NCI-H2196 (cell line): ENCODE results near the gene SEC24D.
"Not testable (repeated sequence)": the region's sequence is repeated elsewhere in the genome, so short reads cannot be mapped to it uniquely, and the experiment has no call there.

ENCODE experiments used
- DNase-seq: peaks from one replicate; lab custom pipeline; 2025; ENCODE audit not compliant: unreplicated experiment; lab: John Stamatoyannopoulos, UW

SEC24D gene, protein sequence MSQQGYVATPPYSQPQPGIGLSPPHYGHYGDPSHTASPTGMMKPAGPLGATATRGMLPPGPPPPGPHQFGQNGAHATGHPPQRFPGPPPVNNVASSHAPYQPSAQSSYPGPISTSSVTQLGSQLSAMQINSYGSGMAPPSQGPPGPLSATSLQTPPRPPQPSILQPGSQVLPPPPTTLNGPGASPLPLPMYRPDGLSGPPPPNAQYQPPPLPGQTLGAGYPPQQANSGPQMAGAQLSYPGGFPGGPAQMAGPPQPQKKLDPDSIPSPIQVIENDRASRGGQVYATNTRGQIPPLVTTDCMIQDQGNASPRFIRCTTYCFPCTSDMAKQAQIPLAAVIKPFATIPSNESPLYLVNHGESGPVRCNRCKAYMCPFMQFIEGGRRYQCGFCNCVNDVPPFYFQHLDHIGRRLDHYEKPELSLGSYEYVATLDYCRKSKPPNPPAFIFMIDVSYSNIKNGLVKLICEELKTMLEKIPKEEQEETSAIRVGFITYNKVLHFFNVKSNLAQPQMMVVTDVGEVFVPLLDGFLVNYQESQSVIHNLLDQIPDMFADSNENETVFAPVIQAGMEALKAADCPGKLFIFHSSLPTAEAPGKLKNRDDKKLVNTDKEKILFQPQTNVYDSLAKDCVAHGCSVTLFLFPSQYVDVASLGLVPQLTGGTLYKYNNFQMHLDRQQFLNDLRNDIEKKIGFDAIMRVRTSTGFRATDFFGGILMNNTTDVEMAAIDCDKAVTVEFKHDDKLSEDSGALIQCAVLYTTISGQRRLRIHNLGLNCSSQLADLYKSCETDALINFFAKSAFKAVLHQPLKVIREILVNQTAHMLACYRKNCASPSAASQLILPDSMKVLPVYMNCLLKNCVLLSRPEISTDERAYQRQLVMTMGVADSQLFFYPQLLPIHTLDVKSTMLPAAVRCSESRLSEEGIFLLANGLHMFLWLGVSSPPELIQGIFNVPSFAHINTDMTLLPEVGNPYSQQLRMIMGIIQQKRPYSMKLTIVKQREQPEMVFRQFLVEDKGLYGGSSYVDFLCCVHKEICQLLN

DNA sequence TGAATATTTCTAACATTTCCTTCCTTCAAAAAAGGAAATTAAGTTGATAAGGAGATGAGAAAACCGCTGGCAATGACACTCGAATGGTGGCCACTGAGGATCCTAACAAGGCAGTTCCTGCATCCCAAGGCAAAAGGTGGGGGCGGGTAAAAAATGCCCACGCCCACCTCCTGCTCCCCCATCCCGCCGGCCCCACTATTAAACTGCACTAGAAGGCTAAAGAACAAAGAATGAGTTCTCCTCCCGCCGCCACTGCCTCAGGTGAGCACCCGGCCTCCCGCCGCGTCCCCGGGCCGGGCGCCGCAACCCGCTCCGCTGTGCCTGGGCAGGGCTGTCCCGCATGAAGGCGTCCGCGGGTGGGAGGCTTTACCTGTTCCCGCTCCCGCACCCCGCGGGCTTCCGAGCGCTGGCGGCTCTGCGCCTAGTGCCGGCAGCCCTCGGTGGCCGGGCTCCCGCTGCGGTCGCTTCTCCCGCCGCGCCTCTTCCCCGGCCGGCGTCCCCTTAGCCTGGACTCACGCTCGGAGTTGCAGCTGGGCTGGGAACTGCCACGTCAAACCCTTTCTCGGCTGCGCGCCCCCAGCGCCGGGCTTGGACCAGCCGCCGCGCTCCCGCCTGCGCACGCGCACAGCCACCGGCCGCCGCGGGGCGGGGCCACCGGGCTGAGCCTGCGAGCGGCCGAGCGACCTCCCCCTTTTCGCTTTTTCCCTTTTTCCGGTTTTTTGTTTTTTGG is at the start of gene SEC24D:
SEC24D (minus strand) TSS at position 556 of the 730 bp plus-strand sequence. CDS start 2,430 bp downstream, outside the sequence.
- DNase-seq: peak; percentile 71

DNA sequence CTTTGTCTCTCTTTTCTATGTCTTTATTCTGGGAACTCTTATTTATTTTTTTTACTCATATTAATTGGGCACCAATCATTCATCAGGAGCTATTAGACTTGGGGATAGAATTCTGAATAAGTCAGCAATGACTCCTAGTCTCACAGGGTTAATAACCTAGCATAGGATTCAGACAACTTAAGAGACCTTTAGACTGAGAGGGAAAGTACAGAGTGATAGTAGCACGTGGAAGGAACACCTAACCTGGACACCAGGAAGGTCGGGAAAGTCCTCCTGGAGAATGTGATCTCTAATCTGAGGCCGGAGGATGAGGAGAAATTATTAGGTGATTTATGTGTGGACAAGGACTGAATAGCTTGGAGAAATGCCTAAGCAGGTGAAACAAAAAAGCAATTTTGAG is 48.8 kb upstream of the SEC24D start:
- no peak for DNase-seq

- no peak for DNase-seq
Observed at GRCh38 chr4:118883861-118884260, 47.9 kb upstream of the SEC24D start.

DNA sequence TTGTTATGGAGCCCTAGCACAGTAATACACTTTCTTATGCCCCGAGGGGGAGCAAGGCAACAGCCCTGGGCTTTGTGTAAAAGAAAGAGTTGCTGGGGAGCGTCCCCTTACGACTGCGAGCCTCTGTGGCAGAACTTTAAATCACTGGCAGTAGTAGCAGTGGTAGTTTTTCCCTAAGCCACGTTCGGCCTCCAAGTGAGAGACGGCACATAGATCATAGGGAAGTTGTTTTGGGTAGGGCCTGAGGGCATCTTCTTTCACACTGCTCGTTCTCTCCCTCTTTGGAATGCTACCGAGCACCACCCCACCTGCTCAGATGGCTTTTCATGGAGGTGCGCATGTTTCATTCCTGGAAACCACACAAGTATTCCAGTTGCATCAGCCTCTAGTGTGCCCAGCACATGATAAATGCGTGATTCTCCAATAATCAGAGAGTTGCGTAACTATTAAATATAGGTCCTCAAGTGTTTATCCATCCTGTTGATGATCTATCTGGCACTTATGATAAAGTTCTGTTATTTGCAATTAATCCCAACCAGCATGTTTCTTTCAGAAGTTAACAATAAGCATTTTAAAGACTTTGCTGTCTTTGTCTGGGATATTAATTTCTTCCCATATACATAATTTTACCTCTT is 45.7 kb upstream of the SEC24D start:
- no peak for DNase-seq

- DNase-seq: no peak
Observed at GRCh38 chr4:118879409-118879808, 43.5 kb upstream of the SEC24D start.

DNA sequence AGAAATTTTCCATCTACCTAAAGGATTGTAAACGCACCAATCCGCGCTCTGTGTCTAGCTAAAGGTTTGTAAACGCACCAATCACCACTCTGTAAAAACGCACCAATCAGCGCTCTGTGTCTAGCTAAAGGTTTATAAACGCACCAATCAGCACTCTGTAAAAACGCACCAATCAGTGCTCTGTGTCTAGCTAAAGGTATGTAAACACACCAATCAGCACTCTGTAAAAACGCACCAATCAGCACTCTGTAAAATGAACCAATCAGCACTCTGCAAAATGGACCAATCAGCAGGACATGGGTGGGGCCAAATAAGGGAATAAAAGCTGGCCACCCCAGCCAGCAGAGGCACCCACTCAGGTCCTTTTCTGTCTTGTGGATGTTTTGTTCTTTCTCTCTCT is 42.6 kb upstream of the SEC24D start:
- not testable (repeated sequence) for DNase-seq

GRCh38 chr4:118877797-118878196 is 41.9 kb upstream of the SEC24D start:
- DNase-seq: no peak

DNA sequence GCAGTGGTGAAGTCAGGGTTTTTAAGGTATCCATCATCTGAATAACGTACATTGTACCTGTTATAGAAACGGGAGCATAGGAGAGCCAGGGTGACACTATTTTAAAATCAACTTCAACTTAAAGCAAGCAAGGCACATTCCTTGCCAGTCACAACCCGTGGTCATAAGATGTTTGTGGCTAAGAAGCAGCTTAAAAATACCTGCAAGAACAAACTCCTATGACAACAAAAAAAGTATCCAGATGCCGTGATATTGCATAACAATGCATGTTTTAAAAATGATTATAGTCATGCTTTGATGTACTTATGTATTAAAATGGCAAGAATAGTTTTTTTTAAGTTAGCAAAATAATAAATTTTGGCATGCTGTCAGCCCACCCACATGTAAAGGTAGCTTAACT is 36.3 kb upstream of the SEC24D start:
- DNase-seq: no peak

DNA sequence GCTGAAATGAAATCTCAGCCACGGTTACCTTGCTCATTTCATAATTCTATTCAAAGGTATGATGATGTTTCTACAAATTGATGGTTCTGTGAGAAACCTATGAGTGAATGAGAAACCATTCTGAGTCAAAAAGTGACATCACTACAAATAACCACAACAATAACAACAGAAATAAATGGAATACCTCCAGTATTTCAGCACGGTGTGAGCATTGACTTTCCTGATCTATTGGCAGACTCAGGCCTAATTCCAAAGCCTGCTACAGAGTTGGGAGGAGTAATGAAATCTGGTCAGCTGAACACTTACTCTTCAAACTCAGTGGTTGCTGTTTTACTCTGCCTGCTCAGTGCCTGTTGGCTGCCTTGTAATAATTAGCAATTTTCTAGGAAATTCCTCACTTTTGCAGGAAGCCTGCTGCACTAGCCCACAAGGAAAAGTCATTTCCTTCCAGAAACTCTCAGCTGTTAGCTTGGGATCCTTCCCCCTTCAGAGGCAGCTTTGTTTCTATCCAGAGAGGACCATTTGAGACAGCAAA is 33.9 kb upstream of the SEC24D start:
- DNase-seq: no peak

GRCh38 chr4:118867311-118868067 is 31.6 kb upstream of the SEC24D start:
- no peak for DNase-seq

DNA sequence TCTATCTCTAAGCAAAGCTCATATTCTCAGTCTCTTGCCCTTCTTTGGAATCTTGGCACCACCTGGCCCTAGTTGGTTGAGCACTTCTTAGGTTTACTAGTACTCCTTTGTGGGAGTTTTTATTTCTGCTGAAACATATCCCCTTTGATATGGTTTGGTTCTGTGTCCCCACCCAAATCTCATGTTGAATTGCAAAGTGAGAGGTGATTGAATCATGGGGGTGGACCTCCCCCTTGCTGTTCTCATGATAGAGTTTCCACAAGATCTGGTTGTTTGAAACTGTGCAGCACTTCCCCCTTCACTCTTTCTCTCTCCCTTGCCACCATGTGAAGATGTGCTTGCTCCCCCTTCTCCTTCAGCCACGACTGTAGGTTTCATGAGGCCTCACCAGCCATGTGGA is 30.5 kb upstream of the SEC24D start:
- DNase-seq: no peak

DNA sequence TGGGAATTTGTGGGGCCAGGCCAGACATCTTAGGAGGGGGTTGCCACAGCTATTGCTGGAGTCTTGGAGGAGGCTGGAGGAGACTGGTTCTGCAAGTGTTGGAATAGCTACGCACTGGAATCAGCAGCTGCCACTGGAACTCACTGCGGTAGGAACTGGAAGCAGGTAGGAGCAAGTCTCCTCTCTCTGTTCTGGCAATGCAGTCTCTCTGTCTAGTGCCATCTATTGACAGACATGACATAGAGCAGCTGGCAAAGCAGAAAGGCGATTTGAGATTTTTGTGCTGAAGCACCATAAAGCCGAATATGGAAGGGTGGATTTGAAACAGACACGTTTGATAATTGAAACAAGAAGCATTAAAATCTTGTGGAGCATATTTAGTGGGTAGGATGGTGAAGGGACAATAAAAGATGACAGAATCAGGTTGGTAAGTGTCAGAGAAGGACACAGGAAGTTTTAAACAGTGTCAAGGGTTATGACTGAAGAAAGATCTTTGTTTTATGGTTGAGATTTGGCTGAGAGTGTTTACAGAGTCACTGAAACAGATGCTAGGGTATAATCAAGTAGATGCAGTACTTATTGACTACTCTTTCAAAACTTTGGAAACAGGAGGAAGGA is 29.3 kb upstream of the SEC24D start:
- DNase-seq: peak; percentile 6

DNA sequence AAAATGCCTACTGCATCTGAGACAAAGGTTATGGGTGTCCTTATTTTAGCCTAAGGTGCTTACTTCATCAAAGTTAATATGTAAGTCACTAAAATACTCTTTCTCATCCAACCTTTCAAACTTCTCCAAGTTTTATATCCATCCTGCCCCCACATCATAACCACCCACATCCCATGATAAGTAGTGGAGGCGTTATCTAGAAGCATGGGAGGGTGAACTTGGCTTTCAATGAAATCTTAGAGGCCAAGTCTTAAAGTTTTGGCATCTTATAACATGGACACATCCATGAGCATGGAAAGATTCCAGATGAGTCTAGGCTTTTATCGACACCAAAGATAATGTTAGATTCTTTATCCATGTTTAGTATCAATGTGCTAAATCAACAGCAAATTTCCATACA is 22.9 kb upstream of the SEC24D start:
- no peak for DNase-seq

GRCh38 chr4:118857760-118858159 is 21.8 kb upstream of the SEC24D start:
- DNase-seq: no peak

DNA sequence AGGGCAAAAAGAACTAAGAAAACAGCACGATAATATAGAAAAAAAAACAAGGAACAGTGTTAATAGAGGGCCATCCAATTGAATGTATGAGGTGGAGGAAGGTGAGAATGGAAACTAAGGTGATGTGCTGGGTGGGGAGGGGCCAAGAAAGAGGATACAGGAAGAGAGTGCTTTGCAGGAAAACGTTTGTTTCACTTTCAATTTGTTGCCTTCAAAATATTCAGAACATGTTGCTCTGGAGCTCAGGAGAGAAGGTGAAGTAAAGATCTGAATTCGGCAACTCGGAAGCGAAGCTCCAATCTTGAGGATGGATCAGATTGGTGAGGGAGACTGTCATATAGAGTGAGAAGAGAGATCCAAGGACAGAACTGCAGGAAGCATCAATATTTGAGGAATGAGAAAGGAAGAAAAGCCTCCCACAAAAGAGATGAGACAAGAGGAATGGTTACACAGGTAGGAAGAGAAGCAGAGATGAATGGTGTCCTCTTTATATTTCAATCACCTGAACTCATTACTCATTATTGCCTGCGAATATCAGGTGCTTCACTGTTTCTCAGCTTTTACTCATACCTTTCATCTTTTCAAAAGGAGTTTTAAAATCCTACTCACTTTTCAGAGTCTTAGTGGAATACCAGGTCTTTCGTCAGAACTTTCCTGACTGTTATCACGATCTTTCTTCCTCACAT is 14.7 kb upstream of the SEC24D start:
- peak; percentile 2 for DNase-seq

- no peak for DNase-seq
Observed at GRCh38 chr4:118849867-118850487, 14.1 kb upstream of the SEC24D start.

DNA sequence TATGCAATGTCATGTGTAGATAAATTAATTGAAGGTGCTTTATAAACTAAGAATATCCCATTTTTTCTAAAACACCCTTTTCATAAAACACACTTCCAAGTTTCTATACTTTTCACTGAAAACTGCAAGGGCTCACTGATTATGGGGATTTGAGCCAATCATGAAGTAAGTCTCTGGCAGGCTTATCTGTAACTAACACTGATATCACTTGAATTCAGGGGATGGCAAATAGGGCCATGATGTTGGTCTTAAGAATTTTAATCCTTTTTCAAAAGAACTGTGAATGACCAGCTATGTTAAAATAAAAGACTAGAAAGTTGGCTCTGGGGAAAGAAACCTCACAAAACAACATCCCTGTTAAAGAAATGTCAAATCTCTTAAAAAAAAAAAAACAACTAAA is 13.0 kb upstream of the SEC24D start:
- no peak for DNase-seq

- no peak for DNase-seq
Observed at GRCh38 chr4:118848242-118848641, 12.3 kb upstream of the SEC24D start.
